ENCODE results near the gene SUPV3L1. TPM values are rescaled to one million over a fixed set of nuclear protein-coding genes. Genes with fewer than 3 reads are reported as not detected.

SUPV3L1 gene
- total RNA-seq, 2 experiments from 2014 or later, result 27.0 to 40.9 TPM

DNA sequence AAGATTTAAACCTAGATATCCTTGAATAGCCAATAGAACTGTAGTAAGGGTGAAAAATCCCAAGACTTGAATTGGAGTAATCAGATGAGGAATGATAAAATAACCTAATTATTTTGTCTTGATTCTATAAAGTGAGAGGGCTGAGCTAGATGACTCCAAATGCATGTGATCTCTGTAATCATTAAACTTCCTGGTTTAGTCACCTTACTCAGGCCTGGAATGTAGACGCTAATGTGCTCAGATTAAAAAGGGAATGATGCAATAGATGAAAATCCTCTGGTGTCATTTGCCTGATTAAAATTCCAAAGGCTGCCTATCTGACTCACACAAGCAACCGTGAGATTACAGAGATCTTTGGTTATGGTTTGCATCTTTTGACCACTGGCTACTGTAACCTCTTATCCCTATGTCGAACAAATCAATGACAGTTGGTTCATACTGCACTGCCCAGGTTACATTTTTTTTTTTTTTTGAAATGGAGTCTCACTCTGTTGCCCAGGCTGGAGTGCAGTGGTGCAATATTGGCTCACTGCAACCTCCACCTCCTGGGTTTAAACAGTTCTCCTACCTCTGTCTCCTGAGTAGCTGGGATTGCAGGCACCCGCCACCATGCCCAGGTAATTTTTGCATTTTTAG lies 37.2 kb downstream of the SUPV3L1 start:
- H3K36me3 ChIP-seq (ENCODE audit: insufficient read depth, low read length), result no peaks in the 10 kb centered on the region
- ChIA-PET POLR2A (no interaction called here), CTCF (ENCODE audit: unreplicated experiment) (no interaction called here)
- H3K4me2 ChIP-seq (ENCODE audit: low read length), result no peak overlapping the region
- no TSS peak for BruUV-seq (replicated peaks)
- H3K4me3 ChIP-seq (ENCODE audit: low read depth, low read length, poor library complexity, severe bottlenecking), result no peak overlapping the region
- intact Hi-C loops (cut with micrococcal nuclease; ENCODE audit: unreplicated experiment), result no loop called here
- no peaks in the 10 kb centered on the region for H3K9me3 ChIP-seq (ENCODE audit: low read length)
- H4K20me1 ChIP-seq (ENCODE audit: insufficient read depth, low read length), result no peaks in the 10 kb centered on the region
- H3K27ac ChIP-seq (ENCODE audit: low read depth, low read length, poor library complexity, severe bottlenecking), result no peak overlapping the region
- no peak overlapping the region for H2AFZ ChIP-seq (ENCODE audit: low read length)
- H3K4me1 ChIP-seq (ENCODE audit: insufficient read depth, low read length, poor library complexity, severe bottlenecking), result peaks cover 6% of the 10 kb centered on the region
- no peak for DNase-seq (ENCODE audit: low spot score)
- H3K9me2 ChIP-seq (ENCODE audit: insufficient read depth, low read length), result no peaks in the 10 kb centered on the region
- TF ChIP-seq, protein P1, sequence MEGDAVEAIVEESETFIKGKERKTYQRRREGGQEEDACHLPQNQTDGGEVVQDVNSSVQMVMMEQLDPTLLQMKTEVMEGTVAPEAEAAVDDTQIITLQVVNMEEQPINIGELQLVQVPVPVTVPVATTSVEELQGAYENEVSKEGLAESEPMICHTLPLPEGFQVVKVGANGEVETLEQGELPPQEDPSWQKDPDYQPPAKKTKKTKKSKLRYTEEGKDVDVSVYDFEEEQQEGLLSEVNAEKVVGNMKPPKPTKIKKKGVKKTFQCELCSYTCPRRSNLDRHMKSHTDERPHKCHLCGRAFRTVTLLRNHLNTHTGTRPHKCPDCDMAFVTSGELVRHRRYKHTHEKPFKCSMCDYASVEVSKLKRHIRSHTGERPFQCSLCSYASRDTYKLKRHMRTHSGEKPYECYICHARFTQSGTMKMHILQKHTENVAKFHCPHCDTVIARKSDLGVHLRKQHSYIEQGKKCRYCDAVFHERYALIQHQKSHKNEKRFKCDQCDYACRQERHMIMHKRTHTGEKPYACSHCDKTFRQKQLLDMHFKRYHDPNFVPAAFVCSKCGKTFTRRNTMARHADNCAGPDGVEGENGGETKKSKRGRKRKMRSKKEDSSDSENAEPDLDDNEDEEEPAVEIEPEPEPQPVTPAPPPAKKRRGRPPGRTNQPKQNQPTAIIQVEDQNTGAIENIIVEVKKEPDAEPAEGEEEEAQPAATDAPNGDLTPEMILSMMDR (conservative IDR thresholded peaks at IDR 0.05; ENCODE audit: low read length), result no peak
- TF ChIP-seq EZH2phosphoT487 (IDR thresholded peaks at IDR 0.05; ENCODE audit: borderline replicate concordance, low read depth, low read length), result no peak
- H3K79me2 ChIP-seq (ENCODE audit: insufficient read depth, low read depth, low read length), result no peaks in the 10 kb centered on the region

DNA sequence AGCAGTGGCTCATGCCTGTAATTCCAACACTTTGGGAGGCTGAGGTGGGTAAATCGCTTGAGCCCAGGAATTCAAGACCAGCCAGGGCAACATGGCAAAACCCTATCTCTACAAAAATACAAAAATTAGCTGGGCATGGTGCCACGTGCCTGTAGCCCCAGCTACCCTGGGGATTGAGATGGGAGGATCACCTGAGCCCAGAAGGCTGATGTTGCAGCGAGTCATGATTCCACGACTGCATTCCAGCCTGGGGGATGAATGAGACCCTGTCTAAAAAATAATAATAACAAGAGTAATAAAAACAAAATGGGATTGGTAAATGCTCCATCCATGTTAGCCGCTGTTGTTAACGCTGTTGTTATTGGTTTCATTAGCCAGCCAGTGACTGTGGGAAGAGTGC lies 38.8 kb downstream of the SUPV3L1 start:
- no peaks in the 10 kb centered on the region for H3K9me2 ChIP-seq (ENCODE audit: insufficient read depth, low read length)
- no peaks in the 10 kb centered on the region for H3K79me2 ChIP-seq (ENCODE audit: insufficient read depth, low read depth, low read length)
- TF ChIP-seq, protein P1 (conservative IDR thresholded peaks at IDR 0.05; ENCODE audit: low read length), result no peak
- TF ChIP-seq EZH2phosphoT487 (IDR thresholded peaks at IDR 0.05; ENCODE audit: borderline replicate concordance, low read depth, low read length), result no peak
- DNase-seq (ENCODE audit: low spot score), result no peak
- no TSS peak for BruUV-seq (replicated peaks)
- CTCF ChIA-PET (ENCODE audit: unreplicated experiment), result no interaction called here
- no peak overlapping the region for H2AFZ ChIP-seq (ENCODE audit: low read length)
- intact Hi-C loops (cut with micrococcal nuclease; ENCODE audit: unreplicated experiment), result no loop called here
- no peaks in the 10 kb centered on the region for H4K20me1 ChIP-seq (ENCODE audit: insufficient read depth, low read length)
- no peak overlapping the region for H3K27ac ChIP-seq (ENCODE audit: low read depth, low read length, poor library complexity, severe bottlenecking)
- H3K36me3 ChIP-seq (ENCODE audit: insufficient read depth, low read length), result no peaks in the 10 kb centered on the region
- no peak overlapping the region for H3K4me3 ChIP-seq (ENCODE audit: low read depth, low read length, poor library complexity, severe bottlenecking)
- no peak overlapping the region for H3K4me2 ChIP-seq (ENCODE audit: low read length)
- no peaks in the 10 kb centered on the region for H3K9me3 ChIP-seq (ENCODE audit: low read length)
- peaks cover 19% of the 10 kb centered on the region for H3K4me1 ChIP-seq (ENCODE audit: insufficient read depth, low read length, poor library complexity, severe bottlenecking)
- POLR2A ChIA-PET, result no interaction called here

DNA sequence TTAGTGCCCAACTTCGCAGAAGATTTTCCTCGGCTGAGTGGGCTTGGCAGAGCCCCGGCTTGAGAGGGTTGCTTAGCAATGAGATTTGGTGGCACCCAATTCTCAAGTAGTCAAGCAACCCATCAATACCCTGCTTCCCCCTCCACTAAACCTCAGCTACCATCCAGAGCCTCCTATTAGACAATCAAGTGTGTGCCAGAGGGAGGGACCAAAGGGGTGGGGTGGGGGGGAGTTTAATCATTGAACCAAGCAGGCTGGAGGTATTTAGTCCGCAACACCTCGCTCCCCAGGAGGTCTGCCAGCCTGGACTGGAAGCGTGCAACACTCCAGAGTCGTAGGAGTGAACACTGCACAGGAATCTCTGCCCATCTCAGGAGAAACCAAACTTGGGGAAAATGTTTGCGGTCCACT lies 40.0 kb downstream of the SUPV3L1 start, which contains the start of gene HKDC1:
HKDC1 (plus strand) TSS at position 292 of the 411 bp plus-strand sequence; CDS start at position 396, 104 bp downstream.
- intact Hi-C loops (cut with micrococcal nuclease; ENCODE audit: unreplicated experiment), result loop anchor here (5.0 kb wide), 3 partner anchors 128 to 213 kb away; no protein-coding TSS in a partner anchor
- H3K4me2 ChIP-seq (ENCODE audit: low read length), result no peak within 1 kb of the TSS
- TF ChIP-seq EZH2phosphoT487 (IDR thresholded peaks at IDR 0.05; ENCODE audit: borderline replicate concordance, low read depth, low read length), result no peak
- TF ChIP-seq, protein P1 (conservative IDR thresholded peaks at IDR 0.05; ENCODE audit: low read length), result no peak

More for the DNA sequence above, 40.0 kb downstream of the SUPV3L1 start, which contains the start of gene HKDC1:
- H3K27ac ChIP-seq (ENCODE audit: low read depth, low read length, poor library complexity, severe bottlenecking), result no peak within 1 kb of the TSS
- BruUV-seq (replicated peaks), result no TSS peak
- H3K9me3 ChIP-seq (ENCODE audit: low read length), result no peaks in the 10 kb centered on the region
- H3K4me1 ChIP-seq (ENCODE audit: insufficient read depth, low read length, poor library complexity, severe bottlenecking), result peaks cover 25% of the 10 kb centered on the region
- no peak for DNase-seq (ENCODE audit: low spot score)
- H4K20me1 ChIP-seq (ENCODE audit: insufficient read depth, low read length), result no peaks in the 10 kb centered on the region
- H3K9me2 ChIP-seq (ENCODE audit: insufficient read depth, low read length), result no peaks in the 10 kb centered on the region
- CTCF ChIA-PET (ENCODE audit: unreplicated experiment), result no interaction called here
- no peak within 1 kb of the TSS for H3K4me3 ChIP-seq (ENCODE audit: low read depth, low read length, poor library complexity, severe bottlenecking)
- no peaks in the 10 kb centered on the region for H3K36me3 ChIP-seq (ENCODE audit: insufficient read depth, low read length)
- H2AFZ ChIP-seq (ENCODE audit: low read length), result no peak within 1 kb of the TSS
- H3K79me2 ChIP-seq (ENCODE audit: insufficient read depth, low read depth, low read length), result no peaks in the 10 kb centered on the region
- POLR2A ChIA-PET, result no interaction called here

Data from OCI-LY7 (cell line).